NCI-H2029 (cell line): ENCODE measurements around the gene CLCN5.
A peak's percentile ranks its signal among the peaks of the same experiment; 100 is the strongest.
"Not testable (repeated sequence)": the region's sequence is repeated elsewhere in the genome, so short reads cannot be mapped to it uniquely, and the experiment has no call there.

Experiments
- DNase-seq: peaks from one replicate; lab custom pipeline; 2025; lab: John Stamatoyannopoulos, UW

Gene CLCN5

DNA sequence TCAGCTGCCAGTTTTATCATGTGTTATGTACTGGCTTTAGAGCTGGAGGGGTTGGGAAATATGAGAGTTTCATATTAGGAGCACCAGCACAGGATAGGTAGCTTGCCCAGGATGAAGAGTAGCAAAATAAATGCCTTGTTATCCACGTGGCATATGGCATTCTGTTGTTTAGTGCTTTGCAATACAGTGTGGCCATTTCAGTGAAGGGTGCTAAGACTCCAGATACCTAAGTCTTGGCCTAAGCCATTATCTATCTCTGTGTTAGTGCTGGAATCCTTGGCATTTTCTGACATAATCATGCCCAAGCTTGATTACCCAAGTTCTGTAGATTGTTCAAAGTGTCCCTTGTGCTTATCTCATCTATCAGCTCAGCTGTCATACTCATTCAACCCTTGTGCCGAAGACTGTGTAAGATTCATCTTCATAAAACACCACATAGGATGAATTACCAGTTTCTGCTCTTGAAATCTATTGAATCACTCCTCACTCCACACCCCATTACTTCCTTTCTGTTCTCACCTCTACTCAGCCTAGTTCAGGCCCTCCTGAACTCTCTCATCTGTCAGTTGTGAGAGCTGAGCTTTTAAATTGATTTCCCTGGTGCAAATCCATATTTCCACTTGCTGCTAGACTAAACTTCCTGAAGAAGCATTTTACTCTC, 73.5 kb downstream of the CLCN5 start:
- no peak for DNase-seq

DNA sequence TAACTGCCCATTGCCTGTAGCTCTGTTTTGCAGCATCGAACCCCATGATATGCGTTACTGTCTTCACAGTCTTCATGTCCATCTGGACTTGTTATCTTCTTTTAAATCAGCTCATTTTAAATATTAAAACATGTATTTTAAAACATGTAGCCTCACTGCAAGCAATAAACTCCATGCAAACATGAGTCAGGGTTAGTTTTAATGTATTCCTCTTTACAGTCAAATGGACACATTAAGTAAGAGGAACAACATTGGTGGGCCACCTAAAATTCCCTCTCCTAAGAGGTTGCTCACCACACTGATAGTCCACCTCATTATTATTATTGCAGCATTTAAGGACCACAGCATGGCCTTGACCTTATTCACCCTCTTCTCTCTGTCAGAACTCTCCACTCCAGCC, 74.1 kb downstream of the CLCN5 start:
- DNase-seq: no peak

DNA sequence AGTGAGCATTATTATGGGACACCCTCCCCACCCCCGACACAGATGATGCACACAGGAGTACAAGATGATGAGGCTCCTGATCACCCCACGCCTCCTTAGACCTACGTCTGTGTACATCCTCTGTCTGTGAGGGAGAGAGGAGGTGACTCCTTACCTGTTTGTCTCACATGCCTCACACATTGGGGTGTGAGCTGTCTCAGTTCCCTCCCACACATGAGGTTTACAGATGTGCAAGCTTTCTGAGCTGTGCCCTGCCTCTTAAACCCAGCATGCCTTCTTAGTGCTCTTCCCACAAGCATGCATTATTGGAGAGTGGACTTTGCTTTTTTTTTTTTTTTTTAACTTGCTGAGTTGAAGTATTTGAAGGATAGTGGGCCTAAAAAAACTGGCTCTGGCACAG, 76.7 kb downstream of the CLCN5 start:
- no peak for DNase-seq

DNA sequence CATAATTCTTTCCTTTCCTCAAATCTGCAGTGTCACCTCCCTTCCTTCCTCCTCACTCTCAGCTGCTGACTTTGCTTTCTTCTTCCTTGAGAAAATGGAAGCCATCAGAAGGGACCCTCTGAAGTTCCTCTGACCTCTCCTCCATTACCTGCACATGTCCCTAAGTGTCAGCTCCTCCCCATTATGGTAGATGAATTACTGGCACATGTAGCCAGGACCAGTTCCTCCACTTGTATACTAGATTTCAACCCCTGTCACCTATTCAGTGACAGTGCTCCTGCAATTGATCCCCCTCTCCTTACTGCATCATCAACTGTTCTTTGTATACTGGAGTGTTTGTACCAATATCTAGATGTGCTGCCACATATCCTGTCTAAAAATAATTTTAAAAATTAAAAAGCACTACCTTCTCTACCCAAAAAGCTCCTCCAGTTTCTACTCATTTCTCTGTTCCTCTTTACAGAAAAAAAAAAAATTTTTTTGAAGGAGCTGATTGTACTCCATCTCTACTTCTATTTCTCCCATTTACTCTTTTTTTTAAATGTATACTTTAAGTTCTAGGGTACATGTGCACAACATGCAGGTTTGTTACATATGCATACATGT, 78.6 kb downstream of the CLCN5 start:
- DNase-seq: no peak

DNA sequence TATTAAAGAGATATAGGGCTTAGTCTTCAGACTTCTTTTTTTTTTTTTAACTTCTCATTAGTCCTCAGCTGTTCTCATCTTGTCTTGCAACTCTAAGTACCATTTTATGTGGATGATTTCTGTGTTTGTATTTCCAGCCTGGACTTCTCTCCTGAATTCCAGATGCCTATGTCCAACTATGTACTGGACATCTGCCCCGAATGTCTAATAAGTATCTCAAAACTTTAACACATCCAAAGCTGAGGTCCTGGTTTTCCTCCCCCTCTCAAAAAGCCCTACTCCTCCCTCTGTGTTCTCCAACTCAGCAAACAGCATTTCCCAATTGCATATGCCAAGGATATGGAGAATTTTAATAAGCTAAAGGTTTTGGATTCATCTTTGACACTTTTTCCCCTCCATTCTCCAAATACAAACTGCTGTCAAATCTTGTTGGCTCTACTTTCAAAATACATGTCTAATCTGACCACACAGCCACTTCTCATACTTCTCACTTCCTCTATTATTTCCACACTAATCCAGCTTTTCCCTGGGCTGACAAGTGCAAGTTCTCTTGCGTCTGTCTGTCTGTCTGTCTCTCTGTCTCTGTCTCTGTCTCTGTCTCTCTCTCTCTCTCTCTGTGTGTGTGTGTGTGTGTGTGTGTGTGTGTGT, 79.8 kb downstream of the CLCN5 start:
- DNase-seq: no peak

DNA sequence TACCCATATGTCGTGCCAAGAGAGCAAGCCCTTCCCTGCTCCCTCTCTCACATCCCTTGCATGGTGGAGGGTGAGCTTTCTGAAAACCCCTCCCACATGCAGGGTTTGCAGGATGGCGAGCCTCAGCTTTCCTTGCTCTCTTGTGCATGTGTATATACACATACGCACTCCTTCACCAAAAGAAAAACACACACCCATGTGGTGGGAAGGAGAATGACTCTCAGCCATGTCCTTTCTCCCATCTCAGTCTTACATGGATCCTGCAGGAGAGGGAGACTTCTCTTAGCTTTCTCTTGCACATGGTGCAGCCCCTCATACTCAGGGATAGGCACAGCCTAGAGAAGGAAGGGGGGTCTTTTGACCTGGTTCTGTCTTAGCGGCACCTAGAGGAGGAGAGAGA, 81.1 kb downstream of the CLCN5 start:
- no peak for DNase-seq

DNA sequence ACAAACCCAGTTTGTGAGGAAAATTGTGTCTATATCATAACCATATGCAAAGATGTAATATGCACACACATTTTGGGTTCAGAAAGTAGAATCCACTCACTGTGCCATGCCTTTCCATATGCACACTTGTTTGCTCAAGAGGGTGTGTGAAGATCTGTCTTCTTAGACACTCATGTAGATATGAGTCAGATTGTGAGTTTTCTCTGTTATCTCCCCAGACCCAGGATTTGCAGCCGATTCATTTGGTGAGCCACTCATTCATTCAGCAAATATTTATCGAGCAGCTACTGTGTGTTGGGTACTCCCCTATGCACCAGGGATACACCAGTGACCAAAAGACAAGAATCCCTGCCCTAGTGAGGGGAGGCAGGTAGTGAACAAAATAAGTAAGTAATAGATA, 81.5 kb downstream of the CLCN5 start:
- DNase-seq: no peak

DNA sequence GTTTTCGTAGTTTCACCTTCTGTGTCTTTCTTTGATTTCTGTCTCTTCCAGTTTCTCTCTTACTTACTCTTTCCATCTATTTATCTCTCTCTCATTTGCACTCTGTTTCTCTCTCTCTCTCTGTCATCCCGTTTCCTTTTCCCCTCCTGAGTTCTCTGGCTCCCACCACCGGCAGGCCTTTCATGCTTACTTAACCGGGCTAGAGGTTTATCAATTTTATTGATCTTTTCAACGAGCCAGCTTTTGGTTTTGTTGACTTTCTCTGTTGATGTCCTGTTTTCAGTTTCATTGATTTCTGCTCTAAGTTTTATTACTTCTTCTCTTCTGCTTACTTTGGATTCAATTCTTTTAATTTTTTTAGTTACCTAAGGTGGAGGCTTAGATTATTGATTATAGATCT, 103.2 kb downstream of the CLCN5 start:
- not testable (repeated sequence) for DNase-seq

DNA sequence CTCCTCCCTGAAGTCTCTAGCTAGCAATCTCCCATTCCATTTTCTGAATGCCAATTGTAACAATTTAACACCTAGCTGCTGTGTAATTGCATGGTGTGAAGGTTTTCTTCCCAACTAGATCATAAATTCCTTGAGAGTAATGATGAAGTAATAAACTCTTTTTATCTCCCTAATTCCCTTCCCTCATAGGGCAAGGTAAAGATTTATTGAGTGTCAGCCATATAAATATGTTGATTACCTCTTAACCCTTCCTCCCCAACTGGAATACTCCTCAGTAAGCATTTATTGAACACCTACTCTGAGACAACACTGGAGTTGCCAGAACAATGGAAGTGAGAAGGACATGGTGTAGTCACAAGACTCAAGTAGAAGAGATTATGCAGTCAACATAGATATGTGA, 112.7 kb downstream of the CLCN5 start:
- no peak for DNase-seq

DNA sequence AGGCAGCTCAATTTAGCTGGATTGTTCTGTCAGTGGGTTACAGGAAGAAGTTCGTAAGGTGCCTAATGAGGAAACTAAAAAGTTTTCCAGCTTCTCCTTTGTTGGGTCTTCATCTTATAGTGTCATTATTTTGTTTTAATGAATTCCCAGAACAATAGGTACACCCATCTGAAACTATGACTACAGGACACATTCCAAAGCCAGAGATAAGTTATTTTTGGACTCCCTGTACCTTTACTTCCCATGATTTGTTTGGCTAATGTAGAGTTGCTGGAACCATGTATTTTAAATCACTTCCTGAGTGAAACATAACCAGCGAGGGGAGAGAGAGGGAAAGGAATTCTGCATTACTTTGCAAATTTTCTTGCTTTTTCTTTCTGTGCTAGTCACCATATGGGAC, 114.0 kb downstream of the CLCN5 start:
- DNase-seq: no peak

DNA sequence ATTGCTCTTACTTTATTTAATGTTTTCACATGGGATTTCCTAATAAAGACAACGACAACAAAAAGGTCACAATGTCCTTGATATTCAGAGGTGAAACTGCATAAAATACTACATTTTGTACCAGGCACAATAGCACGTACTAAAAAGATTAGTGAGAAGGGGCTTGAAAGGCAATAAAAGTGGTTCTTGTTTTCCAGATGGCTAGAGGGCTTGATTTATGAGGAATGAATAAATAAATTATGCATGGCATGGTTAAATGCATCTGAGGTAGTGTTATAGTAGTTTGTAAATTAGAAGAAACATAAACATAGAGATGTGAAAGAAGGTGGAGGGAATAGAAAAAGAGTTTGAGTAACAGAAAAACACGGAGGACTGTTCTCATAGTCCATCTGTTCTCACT, 123.4 kb downstream of the CLCN5 start:
- no peak for DNase-seq

DNA sequence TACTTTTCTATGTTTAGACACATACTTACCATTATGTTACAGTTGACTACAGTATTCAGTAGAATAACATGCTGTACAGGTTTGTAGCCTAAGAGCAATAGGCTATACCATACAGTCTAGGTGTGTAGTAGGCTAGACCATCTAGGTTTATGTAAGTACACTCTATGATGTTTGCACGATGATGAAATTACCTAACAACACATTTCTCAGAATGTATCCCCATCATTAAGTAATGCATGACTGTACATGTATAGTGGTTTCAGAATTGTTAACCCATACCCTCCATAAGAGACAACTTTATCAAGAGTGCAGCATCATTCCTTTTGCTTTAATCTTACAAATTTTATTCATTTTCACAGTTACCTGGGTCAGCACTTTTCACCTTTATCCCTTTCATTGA, 126.8 kb downstream of the CLCN5 start:
- DNase-seq: no peak

DNA sequence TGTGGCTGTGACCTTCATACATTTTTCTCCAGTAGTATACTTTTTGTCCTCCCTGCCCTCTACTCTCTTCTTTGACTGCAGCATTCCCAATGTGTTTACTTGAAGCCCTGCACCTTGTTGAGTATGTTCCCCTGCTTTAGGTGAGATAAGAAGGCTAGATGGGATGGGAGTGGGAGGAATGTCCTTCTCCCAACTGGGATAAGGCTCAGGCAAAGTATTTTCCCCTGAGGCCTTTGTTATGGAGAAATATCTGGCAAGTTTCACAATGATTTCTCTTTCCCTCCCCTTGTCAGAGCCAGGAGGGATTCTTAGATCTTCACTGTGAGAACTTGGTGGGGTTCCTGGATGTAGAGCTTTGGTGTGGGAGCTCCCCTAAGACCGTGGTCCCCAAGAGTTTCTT, 131.8 kb downstream of the CLCN5 start:
- DNase-seq: no peak

DNA sequence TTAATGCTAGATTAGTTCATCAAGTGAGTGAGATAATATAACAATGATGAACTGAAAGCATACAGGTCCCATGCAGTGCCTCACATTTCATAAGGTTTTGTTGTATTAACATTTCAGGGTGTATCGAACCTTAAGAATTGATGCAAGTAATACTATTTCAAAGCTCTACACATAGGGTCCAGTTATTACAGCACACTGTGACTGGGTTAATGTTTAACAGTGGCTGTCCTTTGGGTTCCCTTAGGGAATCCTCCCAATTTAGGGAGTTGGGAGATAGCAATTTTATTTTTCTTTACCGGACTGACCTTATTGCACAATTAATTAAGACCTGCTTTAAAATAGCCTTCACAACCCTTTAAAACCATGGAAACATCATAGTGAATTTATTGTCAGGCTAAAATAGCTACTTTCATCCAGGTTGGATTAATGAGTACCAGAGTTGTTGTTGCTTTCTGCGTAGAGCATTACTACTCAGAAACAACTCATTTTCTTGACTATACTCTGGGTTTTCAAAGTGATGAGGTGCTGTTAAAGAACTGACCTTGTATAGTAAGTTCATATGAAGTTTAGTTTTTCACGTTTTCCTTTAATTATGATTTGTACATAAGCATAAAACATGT, 144.0 kb downstream of the CLCN5 start:
- no peak for DNase-seq

DNA sequence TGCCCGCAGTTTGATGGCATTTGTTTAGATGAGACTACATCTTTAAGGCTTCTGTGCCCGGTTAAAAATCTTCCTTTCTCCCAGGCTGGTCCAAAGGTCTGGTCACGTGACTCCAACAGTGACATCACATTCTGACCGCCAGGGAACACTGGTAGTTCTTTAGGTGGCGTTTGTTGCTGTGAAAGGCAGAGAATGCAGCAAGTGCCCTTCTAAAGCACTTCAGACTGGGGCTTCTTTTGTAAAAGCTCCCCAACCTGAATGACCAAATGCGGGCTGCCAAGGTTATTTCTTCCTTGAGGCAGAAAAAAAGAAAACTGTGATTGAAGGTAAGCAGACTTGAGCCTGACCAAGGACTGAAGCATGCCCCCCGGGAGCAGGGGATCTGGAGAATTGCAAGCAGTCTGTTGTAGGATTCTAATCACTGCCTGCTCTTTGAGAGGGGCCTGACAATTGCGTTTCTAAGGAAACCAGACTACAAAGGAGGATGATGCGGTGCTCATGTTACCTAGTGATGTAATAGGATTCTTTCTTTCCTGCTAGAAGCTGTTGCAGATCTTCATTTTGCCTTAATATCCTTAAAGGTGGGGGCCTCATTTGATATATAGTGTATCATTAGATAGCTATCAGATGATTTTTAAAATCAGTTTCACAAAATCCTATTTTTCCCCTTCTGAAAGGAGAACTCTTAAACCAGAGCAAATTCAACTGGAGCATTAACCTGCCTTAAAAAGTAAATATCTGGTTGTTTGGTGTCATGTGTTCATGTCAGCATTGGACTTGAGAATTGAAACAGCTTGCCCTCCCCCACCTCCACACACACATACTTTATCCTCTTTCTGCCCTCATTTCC, 145.3 kb downstream of the CLCN5 start:
- DNase-seq: peak; percentile 56

DNA sequence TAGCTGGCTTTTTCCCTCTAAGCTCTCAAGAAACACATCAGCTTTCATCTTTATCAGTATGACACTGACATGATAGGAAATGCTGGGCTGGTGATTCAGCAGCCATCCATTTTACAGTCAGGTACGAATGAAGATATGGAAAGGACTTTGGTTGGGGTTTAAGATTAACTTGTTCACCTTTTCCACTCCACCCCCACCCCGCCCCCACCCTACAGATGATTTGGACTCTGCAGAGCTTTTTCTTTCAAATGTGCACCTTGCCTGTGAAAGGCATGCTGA, 145.8 kb downstream of the CLCN5 start:
- DNase-seq: no peak

DNA sequence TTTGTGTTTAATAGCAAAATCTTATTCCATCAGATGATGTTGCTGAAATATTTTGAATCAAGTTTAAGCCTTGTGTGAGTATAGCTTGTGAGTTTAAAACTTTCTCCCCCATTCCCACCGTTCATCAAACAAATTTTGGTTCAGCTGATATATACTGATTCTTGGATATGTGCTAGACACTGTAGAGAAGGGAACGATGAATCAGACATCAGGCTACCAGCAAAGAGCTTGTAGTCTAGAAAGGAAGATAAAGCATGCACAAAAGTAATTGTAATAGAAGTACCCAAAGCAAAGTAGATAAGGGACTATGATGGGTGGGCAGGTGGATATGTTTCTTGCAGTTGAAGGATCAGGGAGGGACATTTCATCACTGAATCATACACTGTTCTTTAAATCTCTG, 146.5 kb downstream of the CLCN5 start:
- DNase-seq: no peak

DNA sequence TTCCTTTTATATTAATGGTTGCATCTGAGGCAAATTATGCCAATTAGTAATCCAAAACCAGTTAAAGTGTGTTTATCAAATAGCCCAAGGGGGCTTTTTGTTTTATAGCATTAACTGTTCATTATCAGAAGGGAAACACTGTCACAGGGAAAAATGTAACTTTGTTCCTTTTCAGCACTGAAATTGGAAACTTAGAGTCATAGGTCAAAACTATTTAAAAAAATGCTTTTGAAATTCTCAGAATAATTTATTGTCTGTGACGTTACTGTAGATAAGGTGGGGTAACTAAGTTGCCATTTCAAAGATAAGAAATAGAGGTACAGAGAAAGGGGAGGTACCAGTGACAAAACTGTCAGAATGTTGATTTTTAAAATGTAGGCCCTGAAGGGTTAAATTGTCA, 149.1 kb downstream of the CLCN5 start:
- no peak for DNase-seq

DNA sequence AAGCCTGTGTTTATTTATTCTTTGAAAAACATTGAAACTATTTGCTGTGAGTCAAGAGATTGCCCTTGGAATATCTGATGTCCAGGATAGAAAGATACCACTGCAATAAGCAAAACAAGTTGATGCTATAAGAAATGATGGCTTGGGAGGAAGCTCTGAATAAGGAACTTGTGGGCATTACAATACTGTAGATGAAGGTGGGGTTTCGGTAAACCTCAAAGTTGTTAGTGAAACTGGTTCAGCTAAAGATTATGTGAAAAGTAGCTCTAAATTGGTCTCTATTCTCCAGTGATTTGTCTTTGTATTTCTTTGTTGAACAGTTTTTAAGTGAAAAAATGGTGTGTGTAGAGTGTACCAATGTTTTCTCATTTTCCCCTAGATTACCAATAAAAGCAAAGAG, 149.7 kb downstream of the CLCN5 start:
- no peak for DNase-seq

DNA sequence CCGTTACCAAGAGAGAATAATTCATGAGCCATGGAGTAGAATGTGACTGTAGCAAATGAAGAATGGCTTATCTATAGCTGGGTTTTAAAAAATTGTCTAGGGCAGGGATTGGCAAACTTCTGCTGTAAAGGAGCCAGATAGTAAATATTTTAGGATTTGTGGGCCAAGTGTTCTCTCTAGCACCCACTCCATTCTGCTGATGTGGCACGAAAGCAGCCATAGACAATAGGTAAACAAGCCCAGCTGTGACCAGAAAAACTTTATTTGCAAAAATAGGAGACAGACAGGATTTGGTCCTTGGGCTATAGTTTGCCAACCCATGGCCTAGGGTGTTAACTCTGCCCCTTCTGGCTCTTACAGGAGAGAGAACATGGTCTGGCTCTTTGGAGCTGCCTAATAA, 151.2 kb downstream of the CLCN5 start:
- DNase-seq: no peak

DNA sequence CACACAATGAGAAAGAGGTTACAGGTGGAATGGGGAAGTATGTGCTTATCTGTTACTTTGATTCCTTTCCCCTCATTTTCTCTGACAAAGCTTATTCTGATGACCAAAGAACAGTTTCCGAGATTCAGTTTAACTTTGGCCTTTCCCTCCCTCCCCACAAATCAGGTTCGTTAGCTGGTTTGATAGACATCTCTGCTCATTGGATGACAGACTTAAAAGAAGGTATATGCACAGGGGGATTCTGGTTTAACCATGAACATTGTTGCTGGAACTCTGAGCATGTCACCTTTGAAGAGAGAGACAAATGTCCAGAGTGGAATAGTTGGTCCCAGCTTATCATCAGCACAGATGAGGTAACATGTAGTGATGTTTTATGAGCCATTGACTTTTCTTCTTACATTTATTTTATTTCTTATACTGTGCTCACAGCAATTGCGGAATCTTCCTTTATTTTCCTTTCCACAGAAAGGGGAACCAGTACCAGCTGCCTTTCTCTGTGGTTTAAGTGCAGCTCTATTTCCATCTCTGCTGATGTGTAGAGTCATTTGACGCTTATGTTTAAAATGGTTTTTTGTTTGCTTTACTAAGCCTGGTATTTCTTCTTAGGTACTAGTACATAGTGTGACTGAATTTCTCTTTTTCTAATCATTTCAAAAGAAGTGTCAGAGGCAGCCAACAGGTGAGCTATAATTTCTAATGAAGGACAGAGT, 153.4 kb downstream of the CLCN5 start:
- no peak for DNase-seq

DNA sequence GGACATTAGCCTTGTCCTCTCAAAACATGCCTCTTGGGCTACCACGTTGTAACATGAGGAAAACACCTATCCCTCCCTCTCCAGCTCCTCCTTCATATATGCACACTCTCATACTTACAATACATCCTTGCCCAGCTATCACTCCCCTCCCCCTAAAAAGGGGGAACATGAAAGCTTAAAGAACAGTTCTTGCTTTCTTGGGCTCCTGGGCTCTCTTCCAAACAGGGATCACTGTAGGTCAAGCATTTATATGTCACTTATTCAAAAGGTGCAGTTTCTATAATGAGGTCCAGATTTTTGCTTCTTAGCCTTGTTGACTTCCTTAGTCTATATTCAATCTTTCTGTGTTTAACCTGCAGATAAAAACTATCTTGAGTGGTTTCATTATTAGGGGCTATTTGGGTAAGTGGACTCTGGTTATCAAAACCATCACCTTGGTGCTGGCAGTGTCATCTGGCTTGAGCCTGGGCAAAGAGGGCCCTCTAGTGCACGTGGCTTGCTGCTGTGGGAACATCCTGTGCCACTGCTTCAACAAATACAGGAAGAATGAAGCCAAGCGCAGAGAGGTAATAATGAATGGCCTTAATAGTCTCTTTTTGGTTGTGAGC, 159.0 kb downstream of the CLCN5 start:
- peak; percentile 9 for DNase-seq
